ENCODE results near the gene ICA1.

- no peak for TF ChIP-seq CTCF (IDR thresholded peaks at IDR 0.05)
- TF ChIP-seq POLR2A (IDR thresholded peaks at IDR 0.05), result no peak
These were observed 57.0 kb downstream of the ICA1 start for GRCh38 chr7:8205031-8205387.

All from thyroid gland (tissue), 4 donors.